HK-2 (cell line): ENCODE measurements around the gene TMEM38A.

Experiments used
- DNase-seq: peaks from one replicate; pipeline ENCODE4 v3.0.0-alpha.2; 2018; ENCODE audit not compliant: unreplicated experiment

The TMEM38A gene

GRCh38 chr19:16660763-16661479, at the start of gene TMEM38A:
Gene TMEM38A (plus strand): TSS chr19:16661139. CDS start chr19:16661218, 79 bp downstream.
- DNase-seq = peak; percentile 55

- no peak for DNase-seq
These were observed 48.3 kb upstream of the TMEM38A start for GRCh38 chr19:16612636-16613035.

GRCh38 chr19:16613841-16614240, 47.1 kb upstream of the TMEM38A start:
- no peak for DNase-seq

GRCh38 chr19:16614941-16615340, 46.0 kb upstream of the TMEM38A start:
- no peak for DNase-seq

GRCh38 chr19:16615808-16616207, 45.1 kb upstream of the TMEM38A start:
- no peak for DNase-seq

GRCh38 chr19:16618248-16618647, 42.7 kb upstream of the TMEM38A start:
- no peak for DNase-seq

- DNase-seq = no peak
These were observed 41.5 kb upstream of the TMEM38A start for GRCh38 chr19:16619457-16619856.

GRCh38 chr19:16620018-16620417, 40.9 kb upstream of the TMEM38A start:
- no peak for DNase-seq

GRCh38 chr19:16620584-16620983, 40.4 kb upstream of the TMEM38A start:
- no peak for DNase-seq

- no peak for DNase-seq
These were observed 39.7 kb upstream of the TMEM38A start for GRCh38 chr19:16621165-16621800.

- no peak for DNase-seq
These were observed 37.9 kb upstream of the TMEM38A start for GRCh38 chr19:16623066-16623465.

GRCh38 chr19:16623576-16623975, 37.4 kb upstream of the TMEM38A start:
- no peak for DNase-seq

- no peak for DNase-seq
These were observed 36.7 kb upstream of the TMEM38A start for GRCh38 chr19:16624236-16624635.

- no peak for DNase-seq
These were observed 35.6 kb upstream of the TMEM38A start for GRCh38 chr19:16625163-16625958.

- peak; percentile 15 for DNase-seq
These were observed 34.1 kb upstream of the TMEM38A start for GRCh38 chr19:16626796-16627192.

GRCh38 chr19:16627193-16627927, 33.6 kb upstream of the TMEM38A start:
- peak; percentile 26 for DNase-seq

- DNase-seq = no peak
These were observed 33.1 kb upstream of the TMEM38A start for GRCh38 chr19:16627928-16628182.

GRCh38 chr19:16628183-16628983, 32.6 kb upstream of the TMEM38A start, which contains the start of gene MED26:
Gene MED26 (minus strand): TSS chr19:16628204. CDS start chr19:16627943, 261 bp downstream.
- peak; percentile 96 for DNase-seq

GRCh38 chr19:16628984-16629691, 31.8 kb upstream of the TMEM38A start:
- no peak for DNase-seq

GRCh38 chr19:16631465-16631864, 29.5 kb upstream of the TMEM38A start:
- DNase-seq = no peak

GRCh38 chr19:16637535-16637934, 23.4 kb upstream of the TMEM38A start:
- no peak for DNase-seq
